Measurements from ENCODE around the gene SNTA1. TPM values are rescaled to one million over a fixed set of nuclear protein-coding genes. Genes with fewer than 3 reads are reported as not detected.

Gene SNTA1
- 9.1 to 12.4 TPM (median 10.9 TPM) in 5 replicates for total RNA-seq (2022; extraction: Qiagen RNA extraction)

GRCh38 chr20:33443512-33444239 lies at the start of gene SNTA1:
TSS of gene SNTA1 (minus strand) at chr20:33443763. CDS start at chr20:33443620, 143 bp downstream.

GRCh38 chr20:33490023-33490933 lies 46.7 kb upstream of the SNTA1 start, which contains the start of gene CBFA2T2:
TSS of gene CBFA2T2 (plus strand) at chr20:33490096. CDS start at chr20:33490268, 172 bp downstream.

GRCh38 chr20:33401184-33401920 lies 42.2 kb downstream of the SNTA1 start, which contains the start of gene CDK5RAP1:
TSS of gene CDK5RAP1 (minus strand) at chr20:33401519. CDS start at chr20:33397064, 4,455 bp downstream.

Other genes starting within 250 kb of the SNTA1 start
- gene BPIFA3, start 226.4 kb downstream of the SNTA1 start, total RNA-seq (2022; extraction: Qiagen RNA extraction), result not detected in 5 replicates
- not detected in 5 replicates for gene BPIFA1, start 207.8 kb downstream of the SNTA1 start, total RNA-seq (2022; extraction: Qiagen RNA extraction)
- 0.10 to 0.17 TPM in 2 of 5 replicates, not detected in the others for gene BPIFB1, start 160.5 kb downstream of the SNTA1 start, total RNA-seq (2022; extraction: Qiagen RNA extraction)
- gene CDK5RAP1, start 42.2 kb downstream of the SNTA1 start, total RNA-seq (2022; extraction: Qiagen RNA extraction), result 30.3 to 32.6 TPM (median 31.6 TPM) in 5 replicates
- 4.4 to 6.9 TPM (median 5.9 TPM) in 5 replicates for gene CBFA2T2, start 46.3 kb upstream of the SNTA1 start, total RNA-seq (2022; extraction: Qiagen RNA extraction)
- gene C20orf144, start 218.6 kb upstream of the SNTA1 start, total RNA-seq (2022; extraction: Qiagen RNA extraction), result 0.07 to 0.13 TPM (median 0.08 TPM) in 4 of 5 replicates, not detected in the other
- 0.06 TPM in 1 of 5 replicates, not detected in the others for gene ACTL10, start 223.2 kb upstream of the SNTA1 start, total RNA-seq (2022; extraction: Qiagen RNA extraction)
- 8.1 to 14.0 TPM (median 12.2 TPM) in 5 replicates for gene NECAB3, start 230.7 kb upstream of the SNTA1 start, total RNA-seq (2022; extraction: Qiagen RNA extraction)
- 21.9 to 30.7 TPM (median 30.2 TPM) in 5 replicates for gene E2F1, start 242.6 kb upstream of the SNTA1 start, total RNA-seq (2022; extraction: Qiagen RNA extraction)

Measured in A549 treated with Mapracorat at 1 μM for 4 hours (cell line).